ENCODE measurements around the gene CBX4. TPM values are rescaled to one million over a fixed set of nuclear protein-coding genes. Genes with fewer than 3 reads are reported as not detected.
A peak's percentile ranks its signal among the peaks of the same experiment; 100 is the strongest.

CBX4 gene
- total RNA-seq, 2 donors from 2014 or later, result 26.2 to 58.3 TPM

DNA sequence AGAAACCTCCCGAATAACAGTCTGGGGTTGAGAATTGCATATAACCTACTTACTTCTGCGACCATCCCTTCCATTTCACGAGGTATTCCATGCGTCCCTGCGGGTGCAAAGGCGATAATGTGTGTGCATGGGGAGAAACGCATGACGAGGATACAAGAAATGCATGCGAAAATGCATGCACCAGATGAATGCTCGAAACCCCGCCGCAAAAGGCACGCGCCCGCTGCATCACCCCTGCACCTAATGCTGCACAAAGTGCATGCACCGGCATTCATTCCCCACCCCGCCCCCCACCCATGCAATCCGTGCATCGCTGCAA lies 42.8 kb downstream of the CBX4 start:
- Mint-ChIP-seq H3K27me3 (peaks cover 14 to 30% of the 10 kb centered on the region in 2 donors), H3K4me3 (peak overlapping the region; percentile 80), H3K36me3 (peaks cover 11% of the 10 kb centered on the region), H3K9me3 (no peaks in the 10 kb centered on the region), H3K27ac (no peak overlapping the region), H3K4me1 (ENCODE audit: low read depth in 2 of 2) (peaks cover 21 to 28% of the 10 kb centered on the region in 2 donors)
- no peak for ATAC-seq
- no peak for DNase-seq (ENCODE audit: low spot score)

DNA sequence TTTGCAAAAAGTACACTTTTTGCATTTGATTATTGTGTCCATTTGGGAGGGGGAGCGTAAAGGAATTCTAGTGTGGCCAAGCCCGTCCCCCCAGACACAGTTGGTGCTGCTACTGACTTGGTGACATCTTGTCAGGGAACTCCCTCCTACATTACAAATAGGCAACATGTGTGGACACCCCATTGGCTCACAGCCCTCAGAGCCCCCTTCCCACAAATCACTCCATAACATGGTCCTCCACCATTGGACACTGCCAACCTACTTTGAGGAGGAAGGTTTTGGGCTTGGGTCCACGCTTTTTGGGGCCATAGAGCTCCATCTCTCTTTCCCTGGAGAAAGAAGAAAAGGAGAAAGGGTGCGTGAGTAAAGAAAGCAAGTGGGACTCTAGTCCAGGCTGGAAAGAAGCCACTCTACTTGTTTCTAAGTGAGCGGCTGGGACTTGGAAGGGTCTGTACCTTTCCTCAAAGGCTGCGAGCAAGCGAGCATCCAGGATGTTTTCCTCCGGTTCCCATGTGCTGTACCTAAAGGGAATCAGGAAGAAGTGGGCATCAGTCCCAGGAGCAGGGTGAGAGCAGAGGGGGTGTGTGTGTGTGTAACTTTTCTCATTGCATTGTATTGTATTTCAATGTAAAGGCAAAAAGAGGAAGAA lies 43.3 kb downstream of the CBX4 start:
- DNase-seq (ENCODE audit: low spot score) (no peak), ATAC-seq (no peak)
- Mint-ChIP-seq H3K4me3 (peak overlapping the region; percentile 80), H3K9me3 (no peaks in the 10 kb centered on the region), H3K4me1 (ENCODE audit: low read depth in 2 of 2) (peaks cover 21 to 31% of the 10 kb centered on the region in 2 donors), H3K27ac (no peak overlapping the region), H3K27me3 (peaks cover 14 to 30% of the 10 kb centered on the region in 2 donors), H3K36me3 (peaks cover 11% of the 10 kb centered on the region)

DNA sequence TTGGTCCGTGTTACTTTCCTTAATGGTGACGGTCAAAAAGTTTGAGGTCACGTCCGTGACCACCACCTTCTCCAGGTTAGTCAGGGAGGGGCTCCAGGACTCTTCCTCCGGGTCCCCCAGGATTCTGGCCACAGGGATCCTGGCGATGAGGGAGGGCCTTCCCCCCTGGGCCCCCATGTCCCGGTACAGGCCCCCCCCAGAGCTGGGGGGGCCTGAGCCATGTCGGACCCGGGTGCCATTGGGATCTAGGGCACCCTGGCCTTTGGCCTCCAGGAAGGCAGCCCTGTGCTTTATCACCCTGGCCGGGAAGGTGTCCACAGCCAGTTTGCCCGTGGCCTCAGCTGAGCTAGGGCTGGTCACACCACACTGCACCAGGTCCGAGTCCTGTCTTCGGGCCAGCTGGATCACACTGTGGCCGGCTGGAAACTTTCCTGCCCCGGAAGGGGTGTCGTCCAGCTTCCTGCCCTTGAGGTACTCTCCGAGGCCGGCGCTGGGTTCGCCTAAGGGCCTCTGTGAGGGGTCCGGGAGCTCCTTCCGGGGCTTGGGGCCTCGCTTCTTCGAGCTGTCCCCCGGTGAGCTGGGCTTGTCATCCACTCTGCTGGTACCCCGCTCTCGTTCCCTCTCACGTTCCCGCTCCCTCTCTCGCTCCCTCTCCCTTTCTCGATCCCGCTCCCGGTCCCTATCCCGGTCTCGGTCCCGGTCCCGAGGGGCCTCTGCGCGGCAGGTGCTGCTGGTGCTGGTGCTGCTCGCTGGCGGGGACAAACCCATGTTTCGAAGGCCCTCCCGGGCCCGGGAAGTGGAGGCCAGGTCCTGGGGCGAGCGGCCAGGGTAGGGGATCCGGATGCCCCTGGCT lies 44.4 kb downstream of the CBX4 start:
- ATAC-seq, result no peak
- Mint-ChIP-seq H3K4me3 (no peak overlapping the region), H3K36me3 (peaks cover 5% of the 10 kb centered on the region), H3K9me3 (no peaks in the 10 kb centered on the region), H3K4me1 (ENCODE audit: low read depth in 2 of 2) (peaks cover 12 to 26% of the 10 kb centered on the region in 2 donors), H3K27me3 (peaks cover 11 to 22% of the 10 kb centered on the region in 2 donors), H3K27ac (no peak overlapping the region)
- DNase-seq (ENCODE audit: low spot score), result no peak

DNA sequence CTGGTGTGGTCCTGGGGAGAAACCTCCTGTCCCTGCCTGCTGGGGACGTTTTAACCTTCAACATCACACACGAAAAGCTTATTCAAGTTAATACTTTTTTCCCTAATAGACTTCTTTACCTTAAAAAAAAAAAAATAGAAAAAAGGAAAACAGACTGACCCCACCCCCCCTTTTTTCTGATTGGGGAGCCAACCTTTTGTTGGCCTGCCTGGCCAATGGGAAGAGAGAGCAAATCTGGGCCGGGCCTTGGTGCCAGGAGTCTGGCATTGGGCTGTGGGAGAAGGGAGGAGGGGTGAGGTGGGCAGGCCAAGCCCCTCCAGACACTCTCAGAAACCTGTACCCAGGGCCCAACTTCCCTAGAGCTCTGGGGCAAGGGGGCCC lies 45.3 kb downstream of the CBX4 start:
- no peaks in the 10 kb centered on the region for H3K36me3 Mint-ChIP-seq
- ATAC-seq, result no peak
- H3K9me3 Mint-ChIP-seq, result no peaks in the 10 kb centered on the region
- H3K27me3 Mint-ChIP-seq, result peaks cover 13 to 18% of the 10 kb centered on the region in 2 donors
- no peak overlapping the region for H3K27ac Mint-ChIP-seq
- peaks cover 5 to 19% of the 10 kb centered on the region in 2 donors for H3K4me1 Mint-ChIP-seq (ENCODE audit: low read depth in 2 of 2)
- no peak overlapping the region for H3K4me3 Mint-ChIP-seq
- no peak for DNase-seq (ENCODE audit: low spot score)

DNA sequence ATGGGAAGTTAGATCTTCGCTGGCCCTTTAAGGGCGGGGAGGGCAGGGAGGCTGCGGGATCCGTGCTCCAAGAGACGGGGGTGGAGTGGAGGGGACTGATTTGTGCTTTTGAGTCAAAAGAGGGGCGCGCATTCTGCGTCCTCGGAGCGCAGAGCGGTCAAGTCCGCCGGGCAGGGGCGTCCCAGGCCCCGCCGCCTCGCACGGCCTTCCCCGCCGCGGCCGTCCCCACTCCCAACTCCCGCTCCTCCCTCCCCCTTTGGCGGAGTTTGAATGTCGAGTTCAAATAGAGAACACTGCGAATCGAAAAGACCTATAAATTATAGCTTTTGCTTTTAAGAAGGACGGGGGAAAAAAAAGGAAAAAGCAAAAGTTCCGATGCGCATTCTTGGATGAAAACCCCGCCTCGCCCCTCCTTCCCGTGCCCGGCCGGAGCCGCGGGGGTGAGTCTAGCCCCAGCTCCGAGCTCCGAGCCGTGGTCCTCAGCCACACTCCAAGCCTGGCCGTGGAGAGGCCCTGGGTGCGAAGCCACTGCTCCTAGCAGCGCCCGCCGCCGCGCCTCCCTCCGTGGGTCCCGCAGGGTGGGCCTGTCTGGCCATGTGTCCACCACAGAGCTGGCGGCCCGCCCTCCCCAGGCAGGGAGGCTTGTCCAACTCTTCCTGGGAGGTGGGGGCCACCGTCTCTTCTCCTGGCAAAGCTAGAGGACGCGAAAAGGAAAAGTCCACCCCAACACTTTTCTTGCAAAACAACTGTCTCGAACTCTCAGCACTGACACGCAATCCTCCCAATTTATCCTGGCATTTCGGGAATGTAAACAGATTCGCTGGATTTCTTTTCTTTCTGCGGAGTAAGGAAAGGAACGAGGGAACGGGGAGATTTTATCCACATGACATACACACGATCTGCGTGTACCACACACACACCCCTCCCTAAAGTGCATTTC lies 46.0 kb downstream of the CBX4 start:
- no peak overlapping the region for H3K27ac Mint-ChIP-seq
- H3K4me1 Mint-ChIP-seq (ENCODE audit: low read depth in 2 of 2), result peaks cover 5 to 12% of the 10 kb centered on the region in 2 donors
- H3K4me3 Mint-ChIP-seq, result no peak overlapping the region
- no peaks in the 10 kb centered on the region for H3K36me3 Mint-ChIP-seq
- peaks cover 18 to 19% of the 10 kb centered on the region in 2 donors for H3K27me3 Mint-ChIP-seq
- DNase-seq (ENCODE audit: low spot score) (no peak), ATAC-seq (no peak)
- H3K9me3 Mint-ChIP-seq, result no peaks in the 10 kb centered on the region

DNA sequence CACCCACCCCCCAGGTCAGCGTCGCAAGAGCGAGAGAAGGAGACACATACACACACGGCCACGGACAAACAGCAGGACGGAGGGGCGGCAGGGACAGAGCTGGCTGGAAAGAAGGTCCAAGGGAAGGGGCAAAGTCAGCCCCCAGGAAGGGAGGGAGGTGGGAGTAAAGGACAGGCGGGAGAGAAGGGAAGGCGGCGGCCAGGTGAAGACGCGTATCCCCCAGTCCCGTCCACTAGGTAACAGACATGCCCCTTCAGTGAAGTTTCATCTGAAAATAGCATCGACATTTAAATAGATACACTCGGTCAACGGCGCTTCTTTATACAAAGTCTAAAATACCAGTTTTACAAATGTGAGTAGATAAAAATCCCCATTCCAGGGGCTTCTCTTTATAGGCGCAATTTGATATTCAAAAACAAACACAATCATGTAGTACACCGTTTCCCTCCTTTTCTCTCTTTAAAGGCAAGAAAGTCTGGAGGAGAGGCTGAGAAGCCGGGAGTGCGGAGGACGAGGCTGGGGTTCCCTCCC lies 46.8 kb downstream of the CBX4 start:
- H3K4me1 Mint-ChIP-seq (ENCODE audit: low read depth in 2 of 2), result peaks cover 5 to 12% of the 10 kb centered on the region in 2 donors
- H3K27ac Mint-ChIP-seq, result no peak overlapping the region
- no peaks in the 10 kb centered on the region for H3K36me3 Mint-ChIP-seq
- ATAC-seq (no peak), DNase-seq (ENCODE audit: low spot score) (no peak)
- H3K9me3 Mint-ChIP-seq, result no peaks in the 10 kb centered on the region
- no peak overlapping the region for H3K4me3 Mint-ChIP-seq
- peaks cover 24 to 26% of the 10 kb centered on the region in 2 donors for H3K27me3 Mint-ChIP-seq

DNA sequence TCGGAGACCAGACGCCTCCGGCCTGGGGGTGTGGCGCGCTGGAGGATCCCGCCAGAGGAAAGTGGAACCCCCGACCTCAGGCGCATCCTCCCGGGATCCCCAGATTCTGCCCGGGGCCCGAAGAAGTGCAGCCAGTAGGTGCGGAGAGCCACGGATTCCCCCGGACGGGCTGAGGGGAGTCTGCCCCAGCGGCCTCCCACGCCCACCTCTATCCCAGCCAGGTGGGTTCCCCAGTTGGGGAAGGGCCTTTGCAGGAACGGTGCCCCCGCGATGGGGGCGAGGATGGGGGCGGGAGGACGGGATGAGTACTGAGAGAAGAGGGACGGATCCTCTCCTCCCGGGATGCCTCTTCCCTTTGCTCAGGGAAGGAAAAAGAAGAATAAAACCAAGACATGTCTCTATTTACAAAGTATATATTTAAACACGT lies 47.5 kb downstream of the CBX4 start:
- H3K4me3 Mint-ChIP-seq, result no peak overlapping the region
- no peaks in the 10 kb centered on the region for H3K9me3 Mint-ChIP-seq
- H3K4me1 Mint-ChIP-seq (ENCODE audit: low read depth in 2 of 2), result peaks cover 5 to 10% of the 10 kb centered on the region in 2 donors
- no peak overlapping the region for H3K27ac Mint-ChIP-seq
- no peaks in the 10 kb centered on the region for H3K36me3 Mint-ChIP-seq
- DNase-seq (ENCODE audit: low spot score) (no peak), ATAC-seq (no peak)
- peaks cover 28 to 32% of the 10 kb centered on the region in 2 donors for H3K27me3 Mint-ChIP-seq

DNA sequence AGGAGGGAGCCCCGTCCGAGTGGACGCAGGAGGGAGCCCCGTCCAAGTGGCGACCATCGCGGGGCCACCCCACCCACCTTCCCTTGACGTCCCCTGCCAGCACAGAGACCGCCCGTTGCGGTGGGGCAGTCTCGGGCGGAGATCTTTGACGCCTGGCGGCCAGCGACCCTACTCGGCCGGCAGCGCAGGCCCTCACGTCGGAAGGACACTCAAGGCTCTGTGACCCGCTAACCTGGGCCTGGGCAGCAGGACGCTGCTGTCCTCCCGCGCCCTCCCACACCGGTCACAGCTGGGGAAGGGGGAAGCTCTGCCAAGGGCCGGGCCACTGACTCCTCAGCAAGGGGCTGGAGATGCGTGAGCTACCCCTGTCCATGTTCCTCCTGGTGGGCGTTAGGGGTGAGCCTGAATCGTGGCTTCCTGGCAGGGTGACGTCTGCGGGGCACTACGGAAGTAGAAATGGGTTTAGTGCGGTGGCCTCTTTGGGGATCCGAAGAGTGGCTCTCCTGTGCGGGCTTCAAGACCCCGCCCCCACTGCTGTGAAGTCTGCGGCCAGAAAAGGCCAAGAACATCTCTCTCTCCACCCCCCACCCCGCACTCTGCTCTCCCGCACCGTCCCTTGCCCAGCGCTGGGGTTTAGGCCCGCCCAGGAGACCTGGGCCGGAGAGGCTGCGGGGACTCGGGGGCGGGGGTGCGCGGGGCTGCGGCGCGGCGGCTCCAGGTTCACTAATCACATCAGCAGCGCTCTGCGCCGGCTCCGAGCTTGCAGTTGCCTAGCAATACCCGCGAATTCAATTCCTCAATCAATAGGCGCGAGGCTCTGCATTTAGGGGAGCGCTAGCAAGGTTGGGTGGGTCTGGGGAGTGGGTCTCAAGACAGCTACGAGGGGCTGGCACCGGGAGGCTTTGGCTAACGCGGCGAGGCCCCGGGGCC lies 48.2 kb downstream of the CBX4 start:
- Mint-ChIP-seq H3K9me3 (no peaks in the 10 kb centered on the region), H3K27me3 (peaks cover 33 to 37% of the 10 kb centered on the region in 2 donors), H3K4me3 (no peak overlapping the region), H3K4me1 (ENCODE audit: low read depth in 2 of 2) (peaks cover 2 to 9% of the 10 kb centered on the region in 2 donors), H3K36me3 (no peaks in the 10 kb centered on the region), H3K27ac (no peak overlapping the region)
- ATAC-seq (no peak), DNase-seq (ENCODE audit: low spot score) (peak; percentile 49)

DNA sequence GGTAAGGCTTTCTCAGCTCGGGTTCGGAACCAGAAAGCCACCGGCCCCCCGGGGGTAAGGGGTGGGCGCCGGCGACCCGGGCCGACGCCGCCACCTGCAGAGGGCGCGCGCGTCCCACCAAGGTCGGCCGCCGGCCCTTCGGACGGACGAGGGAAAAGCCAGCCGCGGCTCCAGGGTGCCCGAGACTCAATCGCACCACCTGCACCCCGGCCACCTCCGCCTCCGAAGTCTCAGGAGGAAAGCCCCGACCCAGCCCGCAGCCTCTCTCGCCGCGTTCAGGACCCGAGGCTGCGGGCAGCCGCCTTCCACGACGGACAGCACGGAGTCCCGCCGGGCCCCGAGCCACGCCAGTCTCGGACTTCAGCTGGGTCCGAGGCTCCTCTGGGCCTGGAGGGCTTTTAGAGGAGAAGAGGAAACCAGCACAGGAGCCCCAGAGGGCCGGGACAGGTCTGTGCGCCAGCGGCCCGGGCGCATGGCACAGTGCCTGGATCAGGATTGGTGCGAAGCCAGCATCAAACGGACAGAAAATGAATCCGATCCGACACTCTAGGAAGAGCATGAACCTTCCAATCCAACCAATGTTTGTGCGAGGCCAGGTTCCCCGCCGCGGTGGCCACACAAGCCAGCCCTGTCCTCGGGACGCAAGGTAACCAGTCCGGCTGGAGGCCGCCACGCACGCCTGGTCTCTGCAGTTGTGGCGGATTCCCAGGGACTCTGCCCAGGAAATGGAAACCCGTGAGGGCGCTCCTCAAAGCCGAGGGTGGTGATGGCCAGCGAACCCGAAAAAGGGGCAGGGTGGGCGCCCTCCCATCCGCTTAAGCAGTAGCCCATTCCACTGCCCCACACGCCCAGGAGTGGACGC lies 49.1 kb downstream of the CBX4 start:
- Mint-ChIP-seq H3K27me3 (peaks cover 35 to 37% of the 10 kb centered on the region in 2 donors), H3K36me3 (no peaks in the 10 kb centered on the region), H3K27ac (no peak overlapping the region), H3K9me3 (no peaks in the 10 kb centered on the region), H3K4me3 (no peak overlapping the region), H3K4me1 (ENCODE audit: low read depth in 2 of 2) (peaks cover 0 to 3% of the 10 kb centered on the region in 2 donors)
- DNase-seq (ENCODE audit: low spot score) (peak; percentile 61), ATAC-seq (peak; percentile 48 to 80)

DNA sequence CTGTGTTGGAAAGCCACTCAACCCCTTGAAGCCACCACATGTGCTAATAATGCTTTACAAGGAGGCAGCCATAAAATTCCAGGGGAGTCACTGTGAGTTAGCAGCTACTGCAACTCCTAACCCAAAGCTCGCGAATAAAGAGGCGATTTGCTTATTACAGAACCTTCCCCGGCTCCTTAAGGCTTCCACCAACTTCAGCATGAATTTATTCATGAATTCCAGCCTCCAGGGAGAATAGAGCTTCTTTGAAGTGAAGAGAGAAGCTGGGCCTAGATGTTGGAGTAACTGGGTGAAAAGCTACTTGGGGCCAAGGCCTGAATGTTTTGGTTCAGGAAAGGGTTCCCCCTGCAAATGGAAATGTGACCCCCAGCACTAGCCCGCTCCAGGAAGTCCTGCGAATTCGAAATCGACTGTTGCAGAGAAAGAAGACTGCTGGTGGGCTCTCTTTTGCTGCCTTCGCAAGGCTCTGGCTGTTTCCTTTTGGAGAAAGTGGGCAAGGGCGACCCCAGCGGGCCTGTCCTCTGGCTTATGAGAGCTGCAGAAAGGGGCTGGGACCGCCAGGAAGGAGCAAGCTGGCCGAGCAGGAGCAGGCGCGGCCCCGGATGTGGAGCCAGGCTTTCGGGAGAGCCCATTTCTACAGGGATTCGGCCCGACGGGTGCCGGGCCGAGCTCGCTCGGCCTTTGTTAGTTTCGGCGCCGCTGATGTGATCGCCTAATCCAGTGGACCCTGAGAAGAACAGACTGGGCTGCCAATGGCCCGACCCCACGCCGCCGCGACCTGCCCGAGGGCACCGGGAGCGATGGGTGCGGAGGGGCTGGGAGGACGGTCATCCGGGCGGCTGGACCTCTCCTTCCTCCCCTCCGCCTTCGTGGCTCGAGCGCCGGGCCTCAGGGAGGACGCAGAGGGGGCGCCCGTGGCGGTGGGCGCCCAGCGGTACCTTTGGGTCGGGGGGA lies 50.0 kb downstream of the CBX4 start:
- no peaks in the 10 kb centered on the region for H3K9me3 Mint-ChIP-seq
- no peaks in the 10 kb centered on the region for H3K36me3 Mint-ChIP-seq
- H3K4me3 Mint-ChIP-seq, result no peak overlapping the region
- peaks cover 37% of the 10 kb centered on the region in 2 donors for H3K27me3 Mint-ChIP-seq
- DNase-seq (ENCODE audit: low spot score) (peak; percentile 51), ATAC-seq (peak in 1 of 2 donors; percentile 30)
- no peak overlapping the region for H3K27ac Mint-ChIP-seq
- H3K4me1 Mint-ChIP-seq (ENCODE audit: low read depth in 2 of 2), result peaks cover 0 to 3% of the 10 kb centered on the region in 2 donors

DNA sequence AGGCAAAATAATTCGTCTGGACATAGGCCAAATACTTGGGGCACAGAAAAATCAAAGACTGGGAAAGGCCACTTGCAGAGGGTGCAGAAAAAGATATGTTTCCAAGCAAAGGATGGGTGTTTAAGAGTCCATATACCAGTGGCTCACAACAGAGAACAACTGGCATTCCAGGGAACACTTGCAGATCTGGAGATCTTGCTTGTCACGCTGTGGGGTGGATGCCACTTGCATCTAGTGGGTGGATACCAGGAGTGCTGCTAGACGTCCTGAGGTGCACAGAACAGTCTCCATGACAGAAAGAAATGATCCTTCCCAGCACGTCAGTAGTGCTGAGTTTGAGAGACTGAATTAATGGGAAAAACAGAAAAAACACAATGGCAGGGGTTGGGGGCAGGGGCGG lies 50.8 kb downstream of the CBX4 start:
- peaks cover 35 to 37% of the 10 kb centered on the region in 2 donors for H3K27me3 Mint-ChIP-seq
- no peak overlapping the region for H3K27ac Mint-ChIP-seq
- H3K4me3 Mint-ChIP-seq, result no peak overlapping the region
- DNase-seq (ENCODE audit: low spot score) (peak; percentile 26), ATAC-seq (no peak)
- H3K4me1 Mint-ChIP-seq (ENCODE audit: low read depth in 2 of 2), result peaks cover 0 to 3% of the 10 kb centered on the region in 2 donors
- H3K9me3 Mint-ChIP-seq, result no peaks in the 10 kb centered on the region
- H3K36me3 Mint-ChIP-seq, result no peaks in the 10 kb centered on the region
